Measurements from ENCODE around the gene CFAP141. TPM values are rescaled to one million over a fixed set of nuclear protein-coding genes. Genes with fewer than 3 reads are reported as not detected.
A peak's percentile ranks its signal among the peaks of the same experiment; 100 is the strongest.

The CFAP141 gene
- total RNA-seq, 1 donor from 2014 or later, result not detected

DNA sequence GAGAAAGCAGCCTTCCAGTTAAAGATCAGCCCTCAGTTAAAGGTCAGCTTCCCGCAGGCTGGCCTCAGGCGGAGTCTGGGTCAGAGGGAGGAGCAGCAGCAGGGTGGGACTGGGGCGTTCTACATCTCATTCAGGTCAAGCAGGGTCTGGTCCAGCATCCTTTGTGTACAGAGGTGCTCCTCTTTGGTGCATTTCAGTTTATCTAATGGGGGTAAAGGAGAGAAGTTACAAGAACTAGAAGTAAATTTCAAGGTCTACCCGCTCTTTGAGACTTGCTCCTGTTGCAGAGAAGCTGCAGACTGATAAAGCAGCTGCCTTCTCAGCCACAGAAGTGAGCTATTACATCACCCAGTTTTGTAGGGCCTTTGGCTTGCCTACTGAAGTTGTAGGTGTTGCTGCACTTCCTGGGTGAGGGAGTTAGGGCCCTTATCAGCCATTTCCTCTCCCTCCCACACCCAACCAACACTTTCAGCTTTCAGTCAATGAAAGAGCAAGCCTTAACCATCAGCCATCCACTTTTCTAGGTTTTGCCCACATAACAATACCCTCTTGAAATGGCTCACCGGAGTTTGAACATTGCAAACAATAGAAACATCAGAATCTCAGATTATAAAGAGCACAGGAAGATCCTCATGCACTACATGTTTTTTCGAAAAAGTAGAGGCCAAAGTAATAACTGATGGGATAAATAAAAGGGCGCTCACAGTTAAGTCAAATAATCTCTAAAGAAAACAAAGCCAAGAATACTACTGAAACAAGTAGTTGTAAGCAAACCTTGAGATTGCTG, 48.4 kb downstream of the CFAP141 start:
- Histone ChIP-seq H3K4me2 (no peak overlapping the region), H3K4me1 (peaks cover 11% of the 10 kb centered on the region), H2AFZ (replicated peaks) (no peak overlapping the region), H3K79me2 (ENCODE audit: low read depth) (peaks cover 11% of the 10 kb centered on the region), H4K20me1 (ENCODE audit: low read depth) (no peaks in the 10 kb centered on the region), H3K27me3 (no peaks in the 10 kb centered on the region), H3K27ac (peak overlapping the region; percentile 61), H3K9ac (no peak overlapping the region), H3K9me3 (ENCODE audit: low read depth) (no peaks in the 10 kb centered on the region), H3K4me3 (no peak overlapping the region), H3F3A (ENCODE audit: low read depth) (peaks cover 24% of the 10 kb centered on the region), H3K36me3 (peaks cover 21% of the 10 kb centered on the region)
- TF ChIP-seq, protein P1, sequence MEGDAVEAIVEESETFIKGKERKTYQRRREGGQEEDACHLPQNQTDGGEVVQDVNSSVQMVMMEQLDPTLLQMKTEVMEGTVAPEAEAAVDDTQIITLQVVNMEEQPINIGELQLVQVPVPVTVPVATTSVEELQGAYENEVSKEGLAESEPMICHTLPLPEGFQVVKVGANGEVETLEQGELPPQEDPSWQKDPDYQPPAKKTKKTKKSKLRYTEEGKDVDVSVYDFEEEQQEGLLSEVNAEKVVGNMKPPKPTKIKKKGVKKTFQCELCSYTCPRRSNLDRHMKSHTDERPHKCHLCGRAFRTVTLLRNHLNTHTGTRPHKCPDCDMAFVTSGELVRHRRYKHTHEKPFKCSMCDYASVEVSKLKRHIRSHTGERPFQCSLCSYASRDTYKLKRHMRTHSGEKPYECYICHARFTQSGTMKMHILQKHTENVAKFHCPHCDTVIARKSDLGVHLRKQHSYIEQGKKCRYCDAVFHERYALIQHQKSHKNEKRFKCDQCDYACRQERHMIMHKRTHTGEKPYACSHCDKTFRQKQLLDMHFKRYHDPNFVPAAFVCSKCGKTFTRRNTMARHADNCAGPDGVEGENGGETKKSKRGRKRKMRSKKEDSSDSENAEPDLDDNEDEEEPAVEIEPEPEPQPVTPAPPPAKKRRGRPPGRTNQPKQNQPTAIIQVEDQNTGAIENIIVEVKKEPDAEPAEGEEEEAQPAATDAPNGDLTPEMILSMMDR (IDR thresholded peaks at IDR 0.05), result no peak
- no peak for TF ChIP-seq EZH2phosphoT487 (IDR thresholded peaks at IDR 0.05)
- TF ChIP-seq EZH2 (IDR thresholded peaks at IDR 0.05), result no peak
- no peak overlapping the region for H3K4me3 Mint-ChIP-seq
- H3K27me3 Mint-ChIP-seq (ENCODE audit: insufficient read depth, low read depth), result peaks cover 4% of the 10 kb centered on the region
- H3K36me3 Mint-ChIP-seq, result peaks cover 25% of the 10 kb centered on the region
- peak; percentile 7 for DNase-seq (ENCODE audit: low spot score)
- H3K27ac Mint-ChIP-seq, result peak overlapping the region; percentile 80
- no peaks in the 10 kb centered on the region for H3K9me3 Mint-ChIP-seq
- peaks cover 15% of the 10 kb centered on the region for H3K4me1 Mint-ChIP-seq

GRCh38 chr1:154155251-154155650, 50.9 kb downstream of the CFAP141 start:
- Mint-ChIP-seq H3K27ac (no peak overlapping the region), H3K4me1 (peaks cover 15% of the 10 kb centered on the region), H3K4me3 (no peak overlapping the region), H3K9me3 (no peaks in the 10 kb centered on the region), H3K27me3 (ENCODE audit: insufficient read depth, low read depth) (peaks cover 4% of the 10 kb centered on the region), H3K36me3 (peaks cover 16% of the 10 kb centered on the region)
- no peak overlapping the region for H3K27ac ChIP-seq
- peaks cover 5% of the 10 kb centered on the region for H3K79me2 ChIP-seq (ENCODE audit: low read depth)
- no peaks in the 10 kb centered on the region for H3K27me3 ChIP-seq
- H3K4me2 ChIP-seq, result no peak overlapping the region
- H3K4me3 ChIP-seq, result no peak overlapping the region
- no peak overlapping the region for H3K9ac ChIP-seq
- H3K9me3 ChIP-seq (ENCODE audit: low read depth), result no peaks in the 10 kb centered on the region
- H3K36me3 ChIP-seq, result peaks cover 12% of the 10 kb centered on the region
- no peaks in the 10 kb centered on the region for H4K20me1 ChIP-seq (ENCODE audit: low read depth)
- H3K4me1 ChIP-seq, result peaks cover 11% of the 10 kb centered on the region
- peaks cover 21% of the 10 kb centered on the region for H3F3A ChIP-seq (ENCODE audit: low read depth)
- H2AFZ ChIP-seq (replicated peaks), result no peak overlapping the region
- no peak for DNase-seq (ENCODE audit: low spot score)
- TF ChIP-seq EZH2phosphoT487 (IDR thresholded peaks at IDR 0.05) (no peak), EZH2 (IDR thresholded peaks at IDR 0.05) (no peak)
- TF ChIP-seq, protein P1 (IDR thresholded peaks at IDR 0.05), result no peak

DNA sequence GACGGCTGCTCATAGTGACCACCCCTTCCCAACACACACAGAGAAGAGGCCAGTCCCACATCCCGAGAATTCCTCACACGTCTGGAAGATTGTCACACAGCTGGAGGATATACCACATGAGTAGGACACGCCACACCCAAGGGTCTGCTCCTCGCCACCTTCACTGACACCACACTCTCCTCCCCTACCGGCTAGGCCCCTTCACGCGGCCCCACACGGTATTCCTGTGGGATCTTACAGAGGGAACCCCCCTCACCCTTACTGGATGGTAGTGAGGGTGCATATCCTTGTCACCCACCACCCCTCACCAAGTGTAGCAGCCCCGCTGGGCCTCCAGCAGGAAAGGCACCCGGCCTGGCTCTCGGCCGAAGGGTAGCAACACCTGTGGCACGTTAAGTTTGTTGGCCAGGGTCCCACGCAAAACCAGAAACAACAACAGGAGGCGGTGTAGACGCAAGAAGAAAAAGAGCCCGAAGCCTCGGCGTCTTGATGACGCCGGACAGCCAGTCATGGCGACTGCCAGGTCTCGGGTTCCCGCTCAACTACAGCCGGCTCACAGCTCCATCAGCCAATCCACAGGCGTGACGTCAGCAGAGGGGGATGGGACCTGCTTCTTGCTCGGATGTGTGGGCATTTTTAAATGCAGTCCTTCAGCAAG, 51.5 kb downstream of the CFAP141 start, which contains the start of gene NUP210L:
TSS of gene NUP210L (minus strand) at position 540 of the 658 bp plus-strand sequence.
- Mint-ChIP-seq H3K36me3 (peaks cover 14% of the 10 kb centered on the region), H3K4me1 (peaks cover 15% of the 10 kb centered on the region), H3K9me3 (no peaks in the 10 kb centered on the region), H3K27ac (peak within 1 kb of the TSS; percentile 33), H3K4me3 (no peak within 1 kb of the TSS), H3K27me3 (ENCODE audit: insufficient read depth, low read depth) (peaks cover 4% of the 10 kb centered on the region)
- DNase-seq (ENCODE audit: low spot score), result peak; percentile 20
- Histone ChIP-seq H3K27me3 (no peaks in the 10 kb centered on the region), H3K36me3 (peaks cover 6% of the 10 kb centered on the region), H3K9me3 (ENCODE audit: low read depth) (no peaks in the 10 kb centered on the region), H4K20me1 (ENCODE audit: low read depth) (no peaks in the 10 kb centered on the region), H3K79me2 (ENCODE audit: low read depth) (peaks cover 3% of the 10 kb centered on the region), H3K9ac (no peak within 1 kb of the TSS), H2AFZ (replicated peaks) (no peak within 1 kb of the TSS), H3K4me3 (no peak within 1 kb of the TSS), H3K27ac (no peak within 1 kb of the TSS), H3K4me1 (peaks cover 11% of the 10 kb centered on the region), H3F3A (ENCODE audit: low read depth) (peaks cover 21% of the 10 kb centered on the region), H3K4me2 (no peak within 1 kb of the TSS)
- TF ChIP-seq EZH2phosphoT487 (IDR thresholded peaks at IDR 0.05) (no peak), EZH2 (IDR thresholded peaks at IDR 0.05) (no peak)
- TF ChIP-seq, protein P1 (IDR thresholded peaks at IDR 0.05), result no peak
